Suprapubic skin (tissue), 4 donors: ENCODE results near the gene FBN1.

Experiments
- EP300 ChIP-seq: sonication (generic); formaldehyde crosslinking; IDR thresholded peaks from one replicate; pipeline ENCODE4 v1.6.1; 2017; ENCODE audit warnings: antibody characterized with exemption
- POLR2A ChIP-seq, 2 donors: fragments of 450-650 bp; IDR thresholded peaks; one replicate each; pipeline ENCODE4 v1.6.1; 2017; ENCODE audit warnings: antibody characterized with exemption in 2 of 2, mild to moderate bottlenecking in 2 of 2, moderate library complexity in 2 of 2
- POLR2AphosphoS5 ChIP-seq, 3 donors: sonication (generic); formaldehyde crosslinking; IDR thresholded peaks; one replicate each; pipeline ENCODE4 v1.6.1; 2017; ENCODE audit warnings: antibody characterized with exemption in 3 of 3
- TF ChIP-seq, protein P1 (sequence below), 2 donors: fragments of 200-600 bp in 1 of 2; fragments of 450-650 bp in 1 of 2; sonication (generic) in 1 of 2; IDR thresholded peaks; one replicate each; pipeline ENCODE4 v1.5.1; 2016 to 2019; ENCODE audit warnings: antibody characterized with exemption in 2 of 2, mild to moderate bottlenecking in 1 of 2, moderate library complexity in 1 of 2

DNA sequence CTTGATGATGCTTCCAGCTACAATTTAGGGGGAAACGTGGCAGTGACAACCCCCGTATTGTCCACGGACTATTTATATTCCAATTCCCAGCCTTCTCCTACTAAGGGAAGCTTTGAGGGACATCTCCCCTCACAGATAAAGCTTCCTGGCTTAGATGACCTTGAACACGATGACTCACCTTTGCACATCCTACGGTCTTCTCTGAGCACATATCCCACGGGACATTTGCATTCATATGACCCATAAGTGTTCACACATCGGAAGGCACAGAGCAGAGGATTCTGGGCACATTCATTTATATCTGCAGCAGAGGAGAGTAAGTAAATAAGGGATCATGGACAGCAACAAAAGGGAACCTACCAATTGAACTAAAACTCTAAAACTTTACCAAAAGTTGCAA lies 212.8 kb downstream of the FBN1 start:
- no peak for TF ChIP-seq EP300
- TF ChIP-seq, protein P1, sequence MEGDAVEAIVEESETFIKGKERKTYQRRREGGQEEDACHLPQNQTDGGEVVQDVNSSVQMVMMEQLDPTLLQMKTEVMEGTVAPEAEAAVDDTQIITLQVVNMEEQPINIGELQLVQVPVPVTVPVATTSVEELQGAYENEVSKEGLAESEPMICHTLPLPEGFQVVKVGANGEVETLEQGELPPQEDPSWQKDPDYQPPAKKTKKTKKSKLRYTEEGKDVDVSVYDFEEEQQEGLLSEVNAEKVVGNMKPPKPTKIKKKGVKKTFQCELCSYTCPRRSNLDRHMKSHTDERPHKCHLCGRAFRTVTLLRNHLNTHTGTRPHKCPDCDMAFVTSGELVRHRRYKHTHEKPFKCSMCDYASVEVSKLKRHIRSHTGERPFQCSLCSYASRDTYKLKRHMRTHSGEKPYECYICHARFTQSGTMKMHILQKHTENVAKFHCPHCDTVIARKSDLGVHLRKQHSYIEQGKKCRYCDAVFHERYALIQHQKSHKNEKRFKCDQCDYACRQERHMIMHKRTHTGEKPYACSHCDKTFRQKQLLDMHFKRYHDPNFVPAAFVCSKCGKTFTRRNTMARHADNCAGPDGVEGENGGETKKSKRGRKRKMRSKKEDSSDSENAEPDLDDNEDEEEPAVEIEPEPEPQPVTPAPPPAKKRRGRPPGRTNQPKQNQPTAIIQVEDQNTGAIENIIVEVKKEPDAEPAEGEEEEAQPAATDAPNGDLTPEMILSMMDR (IDR thresholded peaks at IDR 0.05): no peak
- no peak for TF ChIP-seq POLR2A (IDR thresholded peaks at IDR 0.05)
- TF ChIP-seq POLR2AphosphoS5 (IDR thresholded peaks at IDR 0.05): no peak
